Islet precursor cell (in vitro differentiated cells): ENCODE results near the gene CAB39.
A peak's percentile ranks its signal among the peaks of the same experiment; 100 is the strongest.
"Not testable (repeated sequence)": the region's sequence is repeated elsewhere in the genome, so short reads cannot be mapped to it uniquely, and the experiment has no call there.

ENCODE experiments used
- DNase-seq: peaks from one replicate; pipeline ENCODE4 v3.0.0-alpha.2; 2018

CAB39 gene

GRCh38 chr2:230684270-230685168 is 28.1 kb upstream of the CAB39 start:
- peak; percentile 93 for DNase-seq

GRCh38 chr2:230685178-230685577 is 27.5 kb upstream of the CAB39 start:
- DNase-seq, result no peak

GRCh38 chr2:230687498-230687897 is 25.1 kb upstream of the CAB39 start:
- peak; percentile 80 for DNase-seq

GRCh38 chr2:230688490-230688889 is 24.2 kb upstream of the CAB39 start:
- no peak for DNase-seq

GRCh38 chr2:230690439-230690838 is 22.2 kb upstream of the CAB39 start:
- no peak for DNase-seq

- DNase-seq, result peak; percentile 96
These were observed 21.5 kb upstream of the CAB39 start for GRCh38 chr2:230691005-230691647.

- no peak for DNase-seq
These were observed 19.9 kb upstream of the CAB39 start for GRCh38 chr2:230692760-230693159.

GRCh38 chr2:230693411-230693810 is 19.2 kb upstream of the CAB39 start:
- DNase-seq, result peak; percentile 50

GRCh38 chr2:230694241-230694640 is 18.4 kb upstream of the CAB39 start:
- peak; percentile 75 for DNase-seq

GRCh38 chr2:230695551-230695950 is 17.1 kb upstream of the CAB39 start:
- DNase-seq, result peak; percentile 75

GRCh38 chr2:230696670-230697069 is 16.0 kb upstream of the CAB39 start:
- no peak for DNase-seq

GRCh38 chr2:230697676-230698075 is 15.0 kb upstream of the CAB39 start:
- DNase-seq, result peak; percentile 82

- not testable (repeated sequence) for DNase-seq
These were observed 13.9 kb upstream of the CAB39 start for GRCh38 chr2:230698753-230699152.

GRCh38 chr2:230700447-230700846 is 12.2 kb upstream of the CAB39 start:
- no peak for DNase-seq

- no peak for DNase-seq
These were observed 11.3 kb upstream of the CAB39 start for GRCh38 chr2:230701308-230701707.

GRCh38 chr2:230702457-230702856 is 10.2 kb upstream of the CAB39 start:
- DNase-seq, result not testable (repeated sequence)

- no peak for DNase-seq
These were observed 9.1 kb upstream of the CAB39 start for GRCh38 chr2:230703514-230703913.

- DNase-seq, result no peak
These were observed 6.6 kb upstream of the CAB39 start for GRCh38 chr2:230706053-230706521.

- DNase-seq, result no peak
These were observed 5.7 kb upstream of the CAB39 start for GRCh38 chr2:230706966-230707365.

- DNase-seq, result no peak
These were observed 4.4 kb upstream of the CAB39 start for GRCh38 chr2:230708204-230708603.

GRCh38 chr2:230711224-230711623 is 1.4 kb upstream of the CAB39 start:
- peak; percentile 66 for DNase-seq

- peak; percentile 70 for DNase-seq
These were observed 891 bp downstream of the CAB39 start for GRCh38 chr2:230713331-230714135.

GRCh38 chr2:230714136-230714480 is 1.5 kb downstream of the CAB39 start:
- DNase-seq, result peak; percentile 70
